Measurements from ENCODE around the gene ARL15. TPM values are rescaled to one million over a fixed set of nuclear protein-coding genes. Genes with fewer than 3 reads are reported as not detected.

Gene ARL15
- total and polyA plus RNA-seq, 5 donors from 2014 or later, result 16.5 to 27.7 (median 19.1) TPM

GRCh38 chr5:53915120-53915519 lies 395.3 kb downstream of the ARL15 start:
- Histone ChIP-seq H3K27ac (ENCODE audit: insufficient read depth, low read length, poor library complexity, severe bottlenecking) (no peak overlapping the region), H3K4me3 (ENCODE audit: low read depth, low read length) (no peak overlapping the region), H3K27me3 (ENCODE audit: control insufficient read depth, insufficient read depth, low read length) (no peaks in the 10 kb centered on the region), H3K9me3 (ENCODE audit: control insufficient read depth in 2 of 2, low read length in 2 of 2) (no peaks in the 10 kb centered on the region), H3K4me1 (ENCODE audit: control insufficient read depth, insufficient read depth, low read length, poor library complexity, severe bottlenecking) (no peaks in the 10 kb centered on the region), H3K36me3 (ENCODE audit: control insufficient read depth, insufficient read depth, low read length) (no peaks in the 10 kb centered on the region)
- Mint-ChIP-seq H3K4me1 (peaks cover 0 to 4% (median 1%) of the 10 kb centered on the region in 4 donors), H3K9me3 (no peaks in the 10 kb centered on the region), H3K27ac (no peak overlapping the region), H3K27me3 (no peaks in the 10 kb centered on the region), H3K36me3 (peaks cover 4% of the 10 kb centered on the region), H3K4me3 (no peak overlapping the region)
- ATAC-seq (ENCODE audit: low read depth in 2 of 2), result no peak
- DNase-seq, result no peak

DNA sequence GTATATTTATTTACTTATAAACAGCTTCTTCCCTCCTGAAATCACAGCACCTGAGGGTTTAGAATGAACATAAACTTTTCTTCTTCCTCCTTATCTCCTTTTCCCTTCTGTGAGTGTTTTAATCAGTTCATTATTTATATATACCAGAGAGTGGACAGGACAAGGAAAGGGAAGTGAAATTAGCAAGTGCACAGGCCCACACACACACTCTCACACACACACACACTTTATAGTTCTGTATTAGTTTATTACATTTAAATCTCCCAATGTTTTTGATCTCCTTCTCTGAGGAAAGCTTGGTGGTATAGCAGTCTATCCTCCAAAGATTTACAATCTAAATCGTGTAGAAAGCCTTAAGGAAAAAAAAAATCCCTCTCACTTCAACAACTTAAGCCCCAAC lies 396.4 kb downstream of the ARL15 start:
- no peak overlapping the region for H3K27ac ChIP-seq (ENCODE audit: insufficient read depth, low read length, poor library complexity, severe bottlenecking)

DNA sequence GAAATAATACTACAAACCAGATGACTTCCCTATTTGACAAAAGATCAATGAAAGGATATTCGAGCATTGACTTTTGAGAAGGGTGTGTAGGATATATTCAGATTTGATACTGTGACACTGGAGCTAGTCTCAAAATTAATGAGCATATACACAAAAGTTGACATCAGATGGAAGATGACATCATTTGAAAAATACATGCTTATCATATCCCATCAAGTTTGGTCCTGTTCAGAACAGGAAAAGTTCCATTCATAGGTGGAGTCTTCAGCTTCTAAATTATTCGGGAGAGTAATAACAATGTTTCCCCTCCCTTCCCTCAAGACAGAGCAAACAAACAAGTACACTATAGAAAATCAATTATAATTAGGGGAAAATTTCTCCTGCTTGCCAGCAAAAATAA lies 401.6 kb downstream of the ARL15 start:
- Mint-ChIP-seq H3K36me3 (peaks cover 12% of the 10 kb centered on the region), H3K27me3 (no peaks in the 10 kb centered on the region), H3K4me1 (peaks cover 0 to 4% (median 2%) of the 10 kb centered on the region in 4 donors), H3K27ac (no peak overlapping the region), H3K4me3 (no peak overlapping the region), H3K9me3 (peaks cover 0 to 1% (median 0%) of the 10 kb centered on the region in 7 donors)
- H3K36me3 ChIP-seq (ENCODE audit: control insufficient read depth, insufficient read depth, low read length), result no peaks in the 10 kb centered on the region
- no peaks in the 10 kb centered on the region for H3K9me3 ChIP-seq (ENCODE audit: control insufficient read depth in 2 of 2, low read length in 2 of 2)
- H3K27me3 ChIP-seq (ENCODE audit: control insufficient read depth, insufficient read depth, low read length), result no peaks in the 10 kb centered on the region
- DNase-seq (no peak), ATAC-seq (ENCODE audit: low read depth in 2 of 2) (no peak)
- no peaks in the 10 kb centered on the region for H3K4me1 ChIP-seq (ENCODE audit: control insufficient read depth, insufficient read depth, low read length, poor library complexity, severe bottlenecking)
- H3K27ac ChIP-seq (ENCODE audit: insufficient read depth, low read length, poor library complexity, severe bottlenecking), result no peak overlapping the region
- H3K4me3 ChIP-seq (ENCODE audit: low read depth, low read length), result no peak overlapping the region

More for the DNA sequence above, 396.4 kb downstream of the ARL15 start:
- no peaks in the 10 kb centered on the region for H3K9me3 ChIP-seq (ENCODE audit: control insufficient read depth in 2 of 2, low read length in 2 of 2)
- Mint-ChIP-seq H3K27ac (no peak overlapping the region), H3K4me3 (no peak overlapping the region), H3K9me3 (no peaks in the 10 kb centered on the region), H3K36me3 (peaks cover 4% of the 10 kb centered on the region), H3K27me3 (no peaks in the 10 kb centered on the region), H3K4me1 (peaks cover 0 to 4% (median 1%) of the 10 kb centered on the region in 4 donors)
- no peak overlapping the region for H3K4me3 ChIP-seq (ENCODE audit: low read depth, low read length)
- no peaks in the 10 kb centered on the region for H3K36me3 ChIP-seq (ENCODE audit: control insufficient read depth, insufficient read depth, low read length)
- ATAC-seq (ENCODE audit: low read depth in 2 of 2) (no peak), DNase-seq (no peak)
- no peaks in the 10 kb centered on the region for H3K4me1 ChIP-seq (ENCODE audit: control insufficient read depth, insufficient read depth, low read length, poor library complexity, severe bottlenecking)
- H3K27me3 ChIP-seq (ENCODE audit: control insufficient read depth, insufficient read depth, low read length), result no peaks in the 10 kb centered on the region

- Mint-ChIP-seq H3K4me3 (no peak overlapping the region), H3K4me1 (peaks cover 0 to 4% (median 2%) of the 10 kb centered on the region in 4 donors), H3K27ac (no peak overlapping the region), H3K36me3 (peaks cover 11% of the 10 kb centered on the region), H3K9me3 (peaks cover 0 to 1% (median 0%) of the 10 kb centered on the region in 7 donors), H3K27me3 (no peaks in the 10 kb centered on the region)
- DNase-seq (no peak), ATAC-seq (ENCODE audit: low read depth in 2 of 2) (no peak)
- no peaks in the 10 kb centered on the region for H3K36me3 ChIP-seq (ENCODE audit: control insufficient read depth, insufficient read depth, low read length)
- no peak overlapping the region for H3K27ac ChIP-seq (ENCODE audit: insufficient read depth, low read length, poor library complexity, severe bottlenecking)
- H3K27me3 ChIP-seq (ENCODE audit: control insufficient read depth, insufficient read depth, low read length), result no peaks in the 10 kb centered on the region
- H3K4me3 ChIP-seq (ENCODE audit: low read depth, low read length), result no peak overlapping the region
- no peaks in the 10 kb centered on the region for H3K9me3 ChIP-seq (ENCODE audit: control insufficient read depth in 2 of 2, low read length in 2 of 2)
- no peaks in the 10 kb centered on the region for H3K4me1 ChIP-seq (ENCODE audit: control insufficient read depth, insufficient read depth, low read length, poor library complexity, severe bottlenecking)
These were observed 402.5 kb downstream of the ARL15 start for GRCh38 chr5:53907827-53908226.

- ATAC-seq (ENCODE audit: low read depth in 2 of 2), result no peak
- Histone ChIP-seq H3K4me3 (ENCODE audit: low read depth, low read length) (no peak overlapping the region), H3K27me3 (ENCODE audit: control insufficient read depth, insufficient read depth, low read length) (no peaks in the 10 kb centered on the region), H3K9me3 (ENCODE audit: control insufficient read depth in 2 of 2, low read length in 2 of 2) (no peaks in the 10 kb centered on the region), H3K27ac (ENCODE audit: insufficient read depth, low read length, poor library complexity, severe bottlenecking) (no peak overlapping the region), H3K36me3 (ENCODE audit: control insufficient read depth, insufficient read depth, low read length) (no peaks in the 10 kb centered on the region), H3K4me1 (ENCODE audit: control insufficient read depth, insufficient read depth, low read length, poor library complexity, severe bottlenecking) (no peaks in the 10 kb centered on the region)
- Mint-ChIP-seq H3K9me3 (peaks cover 0 to 1% (median 0%) of the 10 kb centered on the region in 7 donors), H3K27ac (no peak overlapping the region), H3K36me3 (peaks cover 8% of the 10 kb centered on the region), H3K4me3 (no peak overlapping the region), H3K4me1 (peaks cover 0 to 4% (median 2%) of the 10 kb centered on the region in 4 donors), H3K27me3 (no peaks in the 10 kb centered on the region)
- DNase-seq, result no peak
These were observed 403.6 kb downstream of the ARL15 start for GRCh38 chr5:53906736-53907135.

DNA sequence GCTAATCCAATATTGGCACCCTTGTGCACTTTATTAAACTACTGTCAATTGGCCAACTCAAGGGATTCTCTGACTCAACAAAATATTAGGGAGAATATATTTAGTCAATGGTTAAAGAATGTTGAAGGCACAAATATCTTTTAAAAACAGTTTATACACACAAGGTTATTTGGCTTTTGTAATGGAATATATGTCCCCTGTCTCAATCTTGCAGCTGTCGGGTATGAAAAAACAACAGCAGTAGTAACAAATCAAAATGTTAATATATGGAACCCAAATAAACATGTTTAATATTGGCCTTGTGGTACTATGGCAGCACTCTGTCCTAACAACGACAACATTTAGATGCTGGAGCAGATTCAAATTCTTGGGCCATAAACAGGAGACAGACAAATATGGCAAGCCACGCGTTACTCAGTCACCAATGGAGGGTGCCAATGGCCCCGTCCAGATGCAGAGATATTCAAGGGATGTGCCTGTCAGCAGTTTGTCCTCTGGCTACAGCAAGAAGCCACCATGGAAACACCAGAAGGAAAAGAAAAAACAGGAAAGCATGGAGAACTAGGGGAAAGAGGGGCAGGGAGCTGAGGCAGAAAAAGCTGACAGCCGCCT lies 408.0 kb downstream of the ARL15 start:
- peaks cover 0 to 6% (median 0%) of the 10 kb centered on the region in 7 donors for H3K9me3 Mint-ChIP-seq
- Histone ChIP-seq H3K9me3 (ENCODE audit: control insufficient read depth in 2 of 2, low read length in 2 of 2) (no peaks in the 10 kb centered on the region), H3K27ac (ENCODE audit: insufficient read depth, low read length, poor library complexity, severe bottlenecking) (no peak overlapping the region), H3K4me1 (ENCODE audit: control insufficient read depth, insufficient read depth, low read length, poor library complexity, severe bottlenecking) (no peaks in the 10 kb centered on the region), H3K4me3 (ENCODE audit: low read depth, low read length) (no peak overlapping the region), H3K36me3 (ENCODE audit: control insufficient read depth, insufficient read depth, low read length) (no peaks in the 10 kb centered on the region), H3K27me3 (ENCODE audit: control insufficient read depth, insufficient read depth, low read length) (no peaks in the 10 kb centered on the region)
- DNase-seq, result no peak
- ATAC-seq (ENCODE audit: low read depth in 2 of 2), result no peak
- H3K4me3 Mint-ChIP-seq, result no peak overlapping the region
- H3K36me3 Mint-ChIP-seq, result peaks cover 10% of the 10 kb centered on the region
- H3K4me1 Mint-ChIP-seq, result peaks cover 0 to 4% (median 0%) of the 10 kb centered on the region in 4 donors
- peak overlapping the region in 1 of 3 donors; percentile 82 for H3K27ac Mint-ChIP-seq
- H3K27me3 Mint-ChIP-seq, result no peaks in the 10 kb centered on the region

- Mint-ChIP-seq H3K27me3 (no peaks in the 10 kb centered on the region), H3K27ac (no peak overlapping the region), H3K4me3 (no peak overlapping the region), H3K9me3 (peaks cover 0 to 6% (median 0%) of the 10 kb centered on the region in 7 donors), H3K36me3 (peaks cover 12% of the 10 kb centered on the region), H3K4me1 (no peaks in the 10 kb centered on the region)
- H3K36me3 ChIP-seq (ENCODE audit: control insufficient read depth, insufficient read depth, low read length), result no peaks in the 10 kb centered on the region
- no peaks in the 10 kb centered on the region for H3K9me3 ChIP-seq (ENCODE audit: control insufficient read depth in 2 of 2, low read length in 2 of 2)
- H3K4me3 ChIP-seq (ENCODE audit: low read depth, low read length), result no peak overlapping the region
- DNase-seq, result no peak
- no peaks in the 10 kb centered on the region for H3K4me1 ChIP-seq (ENCODE audit: control insufficient read depth, insufficient read depth, low read length, poor library complexity, severe bottlenecking)
- H3K27me3 ChIP-seq (ENCODE audit: control insufficient read depth, insufficient read depth, low read length), result no peaks in the 10 kb centered on the region
- H3K27ac ChIP-seq (ENCODE audit: insufficient read depth, low read length, poor library complexity, severe bottlenecking), result no peak overlapping the region
- no peak for ATAC-seq (ENCODE audit: low read depth in 2 of 2)
These were observed 409.7 kb downstream of the ARL15 start for GRCh38 chr5:53900677-53901076.

- peaks cover 0 to 5% (median 0%) of the 10 kb centered on the region in 7 donors for H3K9me3 Mint-ChIP-seq
These were observed 415.2 kb downstream of the ARL15 start for GRCh38 chr5:53895091-53895683.

More at GRCh38 chr5:53895091-53895683, 415.2 kb downstream of the ARL15 start:
- no peaks in the 10 kb centered on the region for H3K9me3 ChIP-seq (ENCODE audit: control insufficient read depth in 2 of 2, low read length in 2 of 2)
- H3K27me3 ChIP-seq (ENCODE audit: control insufficient read depth, insufficient read depth, low read length), result no peaks in the 10 kb centered on the region
- H3K4me1 Mint-ChIP-seq, result no peaks in the 10 kb centered on the region
- no peak overlapping the region for H3K27ac ChIP-seq (ENCODE audit: insufficient read depth, low read length, poor library complexity, severe bottlenecking)
- ATAC-seq (ENCODE audit: low read depth in 2 of 2) (no peak), DNase-seq (no peak)
- peaks cover 12% of the 10 kb centered on the region for H3K36me3 Mint-ChIP-seq
- no peaks in the 10 kb centered on the region for H3K4me1 ChIP-seq (ENCODE audit: control insufficient read depth, insufficient read depth, low read length, poor library complexity, severe bottlenecking)
- H3K27me3 Mint-ChIP-seq, result no peaks in the 10 kb centered on the region
- H3K4me3 Mint-ChIP-seq, result no peak overlapping the region
- no peak overlapping the region for H3K27ac Mint-ChIP-seq
- H3K4me3 ChIP-seq (ENCODE audit: low read depth, low read length), result no peak overlapping the region
- no peaks in the 10 kb centered on the region for H3K36me3 ChIP-seq (ENCODE audit: control insufficient read depth, insufficient read depth, low read length)
